HCT116 (cell line): ENCODE measurements around the gene TMEM229A.

Experiments
- CEBPB ChIP-seq: IDR thresholded peaks from 2 replicates; pipeline ENCODE4 v1.6.1; 2012; ENCODE audit warnings: low read depth
- CTCF ChIP-seq, 3 experiments: fragments of 200-600 bp in 1 of 3; sonication (generic) in 1 of 3; IDR thresholded peaks in 2 of 3; conservative IDR thresholded peaks in 1 of 3; 2 replicates each; pipeline ENCODE4 v1.5.1; 2012 to 2017; ENCODE audit warnings: low read depth in 2 of 3, low read length in 2 of 3, antibody characterized with exemption in 1 of 3, borderline replicate concordance in 1 of 3, control low read depth in 1 of 3, mild to moderate bottlenecking in 1 of 3, mixed read lengths in 1 of 3, mixed run types in 1 of 3, moderate library complexity in 1 of 3; ENCODE audit not compliant: insufficient read depth in 1 of 3
- EGR1 ChIP-seq: IDR thresholded peaks from 2 replicates; pipeline ENCODE4 v1.6.1; 2012; ENCODE audit warnings: low read depth
- EZH2 ChIP-seq: fragments of 200-600 bp; sonication (generic); IDR thresholded peaks from 2 replicates; pipeline ENCODE4 v1.6.1; 2017; ENCODE audit warnings: antibody characterized with exemption, mixed run types
- EZH2phosphoT487 ChIP-seq: fragments of 200-600 bp; IDR thresholded peaks from 2 replicates; pipeline ENCODE4 v1.6.1; 2018; ENCODE audit warnings: antibody characterized with exemption, borderline replicate concordance
- FOSL1 ChIP-seq: IDR thresholded peaks from 2 replicates; pipeline ENCODE4 v1.6.1; 2012; ENCODE audit warnings: low read depth
- POLR2A ChIP-seq: IDR thresholded peaks from 2 replicates; pipeline ENCODE4 v1.7.0; 2011; ENCODE audit warnings: borderline replicate concordance; ENCODE audit not compliant: insufficient read depth, insufficient read length; ENCODE audit errors: extremely low read depth
- POLR2AphosphoS5 ChIP-seq: IDR thresholded peaks from 2 replicates; pipeline ENCODE4 v1.6.1; 2011; ENCODE audit warnings: mild to moderate bottlenecking, low read depth, low read length, moderate library complexity
- SP1 ChIP-seq: IDR thresholded peaks from 2 replicates; pipeline ENCODE4 v1.6.1; 2012; ENCODE audit warnings: low read depth
- SRF ChIP-seq: IDR thresholded peaks from 2 replicates; pipeline ENCODE4 v1.6.1; 2012; ENCODE audit warnings: low read depth
- YY1 ChIP-seq: IDR thresholded peaks from 2 replicates; pipeline ENCODE4 v1.6.1; 2011; ENCODE audit warnings: low read length, low read depth, moderate library complexity, mild to moderate bottlenecking; ENCODE audit not compliant: insufficient replicate concordance; ENCODE audit errors: extremely low read depth
- ZFX ChIP-seq: fragments of 450-650 bp; IDR thresholded peaks from 2 replicates; pipeline ENCODE4 v1.6.1; 2017
- ZNF274 ChIP-seq: fragments of 200-500 bp; sonication (Bioruptor generic); IDR thresholded peaks from 2 replicates; pipeline ENCODE4 v1.6.1; 2014; ENCODE audit warnings: mild to moderate bottlenecking, low read depth, low read length, inconsistent platforms

- TF ChIP-seq CTCF (IDR thresholded peaks at IDR 0.05 in 2 of 3, conservative IDR thresholded peaks at IDR 0.05 in 1 of 3; ENCODE audit: borderline replicate concordance in 1 of 3, insufficient read depth in 1 of 3, low read depth in 2 of 3, low read length in 2 of 3) (no peak), YY1 (no peak), POLR2AphosphoS5 (no peak), EZH2 (no peak), EGR1 (no peak), POLR2A (no peak), EZH2phosphoT487 (no peak), ZNF274 (no peak), ZFX (no peak), SRF (no peak), CEBPB (no peak), SP1 (no peak), FOSL1 (no peak)
These were observed 41.1 kb upstream of the TMEM229A start for GRCh38 chr7:124074007-124074406.
